MCF 10A (cell line): ENCODE measurements around the gene RAPGEF6. TPM values are rescaled to one million over a fixed set of nuclear protein-coding genes. Genes with fewer than 3 reads are reported as not detected.

Source experiments
- BruUV-seq: library from RNA; stranded (reverse); fragments of 400-500 nt; replicated peaks from 2 replicates; lab custom pipeline; 2021; lab: Mats Ljungman, UMichigan
- CTCF ChIA-PET: fragments of 300-600 bp; sonication (Branson Sonifier 250); formaldehyde crosslinking; extraction: SDS; loops from one replicate; lab custom pipeline; 2021; ENCODE audit warnings: antibody characterized with exemption, inconsistent platforms; lab: Yijun Ruan, JAX
- POLR2A ChIA-PET: fragments of 300-600, 350-650 bp; sonication (Branson Sonifier 250); formaldehyde crosslinking; extraction: SDS; loops from one replicate; lab custom pipeline; 2020; ENCODE audit warnings: antibody characterized with exemption, inconsistent platforms; lab: Yijun Ruan, JAX
- DNase-seq: peaks from one replicate; pipeline ENCODE4 v3.0.0-alpha.2; 2018; ENCODE audit not compliant: unreplicated experiment
- H3K27ac Mint-ChIP-seq: one replicate; pipeline ENCODE4 v1.8.0; 2022; ENCODE audit warnings: mild to moderate bottlenecking, low read depth, mixed read lengths; ENCODE audit not compliant: unreplicated experiment
- H3K27me3 Mint-ChIP-seq: one replicate; pipeline ENCODE4 v1.8.0; 2022; ENCODE audit warnings: mixed read lengths; ENCODE audit not compliant: insufficient read depth, unreplicated experiment
- H3K36me3 Mint-ChIP-seq: one replicate; pipeline ENCODE4 v1.8.0; 2022; ENCODE audit warnings: mild to moderate bottlenecking, moderate library complexity, mixed read lengths; ENCODE audit not compliant: insufficient read depth, unreplicated experiment
- H3K4me1 Mint-ChIP-seq: one replicate; pipeline ENCODE4 v1.8.0; 2022; ENCODE audit warnings: mixed read lengths; ENCODE audit not compliant: insufficient read depth, unreplicated experiment
- H3K4me3 Mint-ChIP-seq: one replicate; pipeline ENCODE4 v1.8.0; 2022; ENCODE audit warnings: mild to moderate bottlenecking, moderate library complexity, mixed read lengths; ENCODE audit not compliant: unreplicated experiment
- H3K9me3 Mint-ChIP-seq: one replicate; pipeline ENCODE4 v1.8.0; 2022; ENCODE audit warnings: mixed read lengths; ENCODE audit not compliant: unreplicated experiment
- CTCF ChIP-seq: fragments of 200-600 bp; IDR thresholded peaks from one replicate; pipeline ENCODE4 v1.8.0; 2022; ENCODE audit warnings: antibody characterized with exemption, mild to moderate bottlenecking; ENCODE audit not compliant: unreplicated experiment
- intact Hi-C: fragments of 100-400 bp; cut with micrococcal nuclease; formaldehyde crosslinking; loops from 2 replicates; pipeline ENCODE4 v1.14.1; 2022
- total RNA-seq: library from RNA; stranded (reverse); gene quantifications from 2 replicates; pipeline ENCODE4 v1.2.3, GENCODE V29; 2022

Gene RAPGEF6
- total RNA-seq, 1 experiment from 2014 or later, result 20.5 TPM

DNA sequence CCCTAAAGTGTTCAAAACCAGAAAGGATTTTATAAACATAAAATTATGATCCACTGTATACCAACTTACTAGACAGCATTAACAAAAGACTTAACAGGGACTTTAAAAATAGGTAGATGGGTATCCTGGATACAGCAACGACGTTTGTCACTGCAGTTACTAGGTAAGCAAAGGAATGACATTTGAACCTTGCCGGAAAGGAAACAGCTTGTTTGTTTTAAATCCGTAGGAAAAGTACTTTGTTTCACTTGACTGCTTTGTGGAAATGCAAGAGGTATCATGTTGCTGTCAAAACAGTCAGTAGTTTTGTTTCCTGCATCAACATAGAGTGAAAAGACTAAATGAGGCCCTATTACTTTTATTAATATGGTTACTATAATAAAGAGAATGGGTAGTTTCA, 248.2 kb downstream of the RAPGEF6 start:
- Mint-ChIP-seq H3K27ac (no peak overlapping the region), H3K4me3 (no peak overlapping the region), H3K36me3 (peaks cover 82% of the 10 kb centered on the region), H3K4me1 (peaks cover 14% of the 10 kb centered on the region), H3K9me3 (no peaks in the 10 kb centered on the region), H3K27me3 (no peaks in the 10 kb centered on the region)
- TSS peak; percentile 15 for BruUV-seq
- no peak for DNase-seq
- CTCF ChIA-PET, result interaction anchor here (0.6 to 1.3 kb wide), 4 partner anchors 19 to 909 kb away, joined by 3 to 4 read pairs (median 3); no protein-coding TSS in a partner anchor
- POLR2A ChIA-PET, result interaction anchor here (0.7 to 1.2 kb wide), 2 partner anchors 8 to 122 kb away, joined by 3 to 4 read pairs; partner anchors contain the start of gene CDC42SE2
- intact Hi-C loops, result no loop called here
- TF ChIP-seq CTCF, result no peak

GRCh38 chr5:131386124-131386523, 248.9 kb downstream of the RAPGEF6 start:
- no peak overlapping the region for H3K27ac Mint-ChIP-seq

GRCh38 chr5:131384616-131385214, 250.3 kb downstream of the RAPGEF6 start:
- intact Hi-C loops, result no loop called here
- peaks cover 69% of the 10 kb centered on the region for H3K36me3 Mint-ChIP-seq

More at GRCh38 chr5:131386124-131386523, 248.9 kb downstream of the RAPGEF6 start:
- DNase-seq, result no peak
- ChIA-PET CTCF (no interaction called here), POLR2A (no interaction called here)
- no peak for TF ChIP-seq CTCF
- H3K9me3 Mint-ChIP-seq, result no peaks in the 10 kb centered on the region
- peaks cover 18% of the 10 kb centered on the region for H3K4me1 Mint-ChIP-seq
- no TSS peak for BruUV-seq
- H3K27me3 Mint-ChIP-seq, result no peaks in the 10 kb centered on the region
- intact Hi-C loops, result no loop called here
- H3K36me3 Mint-ChIP-seq, result peaks cover 76% of the 10 kb centered on the region
- H3K4me3 Mint-ChIP-seq, result no peak overlapping the region

More at GRCh38 chr5:131384616-131385214, 250.3 kb downstream of the RAPGEF6 start:
- ChIA-PET CTCF (interaction anchor here (1.3 to 1.9 kb wide), 2 partner anchors 11 to 104 kb away, joined by 3 to 7 read pairs; no protein-coding TSS in a partner anchor), POLR2A (interaction anchor here (1.0 to 4.7 kb wide), 5 partner anchors 11 to 221 kb away, joined by 3 to 40 read pairs (median 6); partner anchors contain the start of genes CDC42SE2 and LYRM7)
- Mint-ChIP-seq H3K4me1 (peaks cover 24% of the 10 kb centered on the region), H3K27me3 (no peaks in the 10 kb centered on the region), H3K27ac (peak overlapping the region; percentile 32), H3K4me3 (no peak overlapping the region), H3K9me3 (no peaks in the 10 kb centered on the region)
- BruUV-seq, result no TSS peak
- TF ChIP-seq CTCF, result no peak
- no peak for DNase-seq
